GM04503 (cell line): ENCODE results near the gene REC114.
"Not testable (repeated sequence)": the region's sequence is repeated elsewhere in the genome, so short reads cannot be mapped to it uniquely, and the experiment has no call there.

Experiments used
- DNase-seq: peaks from one replicate; pipeline ENCODE4 v3.0.0-alpha.2; 2012; ENCODE audit warnings: low read depth

The REC114 gene

GRCh38 chr15:73457334-73457733, 14.4 kb downstream of the REC114 start:
- no peak for DNase-seq

- DNase-seq, result no peak
Measured at GRCh38 chr15:73460662-73461061, 17.7 kb downstream of the REC114 start.

- no peak for DNase-seq
Measured at GRCh38 chr15:73464602-73465001, 21.6 kb downstream of the REC114 start.

- DNase-seq, result no peak
Measured at GRCh38 chr15:73467758-73468157, 24.8 kb downstream of the REC114 start.

- no peak for DNase-seq
Measured at GRCh38 chr15:73474785-73475184, 31.8 kb downstream of the REC114 start.

- no peak for DNase-seq
Measured at GRCh38 chr15:73476704-73477216, 33.8 kb downstream of the REC114 start.

GRCh38 chr15:73480050-73480449, 37.1 kb downstream of the REC114 start:
- DNase-seq, result no peak

- no peak for DNase-seq
Measured at GRCh38 chr15:73482166-73482565, 39.2 kb downstream of the REC114 start.

GRCh38 chr15:73483053-73483452, 40.1 kb downstream of the REC114 start:
- DNase-seq, result no peak

- no peak for DNase-seq
Measured at GRCh38 chr15:73485372-73485771, 42.4 kb downstream of the REC114 start.

- not testable (repeated sequence) for DNase-seq
Measured at GRCh38 chr15:73485885-73486284, 42.9 kb downstream of the REC114 start.

GRCh38 chr15:73488698-73489097, 45.7 kb downstream of the REC114 start:
- no peak for DNase-seq

- DNase-seq, result no peak
Measured at GRCh38 chr15:73493922-73494321, 51.0 kb downstream of the REC114 start.

GRCh38 chr15:73495181-73495580, 52.2 kb downstream of the REC114 start:
- no peak for DNase-seq

- no peak for DNase-seq
Measured at GRCh38 chr15:73500696-73501095, 57.7 kb downstream of the REC114 start.

GRCh38 chr15:73504885-73505284, 61.9 kb downstream of the REC114 start:
- no peak for DNase-seq

GRCh38 chr15:73515527-73515926, 72.6 kb downstream of the REC114 start:
- no peak for DNase-seq

GRCh38 chr15:73517566-73517965, 74.6 kb downstream of the REC114 start:
- no peak for DNase-seq

- DNase-seq, result no peak
Measured at GRCh38 chr15:73518180-73518862, 75.4 kb downstream of the REC114 start.

GRCh38 chr15:73518876-73519733, 76.1 kb downstream of the REC114 start:
- no peak for DNase-seq

- DNase-seq, result no peak
Measured at GRCh38 chr15:73522011-73522410, 79.0 kb downstream of the REC114 start.

- no peak for DNase-seq
Measured at GRCh38 chr15:73524919-73525318, 82.0 kb downstream of the REC114 start.

GRCh38 chr15:73527598-73527997, 84.6 kb downstream of the REC114 start:
- DNase-seq, result no peak
